ENCODE results near the gene RPL38.

DNA sequence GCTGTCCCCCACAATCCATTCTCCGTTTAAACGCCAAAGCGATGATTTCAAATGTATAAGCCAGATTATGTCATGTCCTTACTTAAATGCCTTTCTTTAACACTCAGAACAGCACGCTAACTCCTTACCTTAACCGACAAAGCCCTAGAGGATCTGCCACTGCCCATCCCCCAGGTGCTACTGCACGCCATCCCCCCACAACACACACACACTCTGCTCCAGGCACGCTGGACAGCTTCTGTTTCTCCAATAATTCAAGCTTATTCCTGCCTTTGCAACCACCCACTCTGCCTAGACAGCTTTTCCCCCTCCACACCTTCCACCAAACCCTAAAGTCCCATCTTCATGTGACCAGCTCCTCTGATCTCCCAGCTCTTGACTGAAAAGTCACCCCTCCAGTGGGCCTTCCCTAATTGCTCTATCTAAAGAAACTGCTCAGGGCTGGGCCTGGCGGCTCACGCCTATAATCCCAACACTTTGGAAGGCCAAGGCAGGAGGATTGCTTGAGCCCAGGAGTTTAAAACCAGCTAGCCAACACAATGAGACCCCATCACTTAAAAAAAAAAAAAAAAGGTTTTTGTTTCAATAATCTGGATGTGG lies 38.9 kb upstream of the RPL38 start:
- TF ChIP-seq, protein P1, sequence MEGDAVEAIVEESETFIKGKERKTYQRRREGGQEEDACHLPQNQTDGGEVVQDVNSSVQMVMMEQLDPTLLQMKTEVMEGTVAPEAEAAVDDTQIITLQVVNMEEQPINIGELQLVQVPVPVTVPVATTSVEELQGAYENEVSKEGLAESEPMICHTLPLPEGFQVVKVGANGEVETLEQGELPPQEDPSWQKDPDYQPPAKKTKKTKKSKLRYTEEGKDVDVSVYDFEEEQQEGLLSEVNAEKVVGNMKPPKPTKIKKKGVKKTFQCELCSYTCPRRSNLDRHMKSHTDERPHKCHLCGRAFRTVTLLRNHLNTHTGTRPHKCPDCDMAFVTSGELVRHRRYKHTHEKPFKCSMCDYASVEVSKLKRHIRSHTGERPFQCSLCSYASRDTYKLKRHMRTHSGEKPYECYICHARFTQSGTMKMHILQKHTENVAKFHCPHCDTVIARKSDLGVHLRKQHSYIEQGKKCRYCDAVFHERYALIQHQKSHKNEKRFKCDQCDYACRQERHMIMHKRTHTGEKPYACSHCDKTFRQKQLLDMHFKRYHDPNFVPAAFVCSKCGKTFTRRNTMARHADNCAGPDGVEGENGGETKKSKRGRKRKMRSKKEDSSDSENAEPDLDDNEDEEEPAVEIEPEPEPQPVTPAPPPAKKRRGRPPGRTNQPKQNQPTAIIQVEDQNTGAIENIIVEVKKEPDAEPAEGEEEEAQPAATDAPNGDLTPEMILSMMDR (IDR thresholded peaks at IDR 0.05) = no peak
- TF ChIP-seq EZH2 (IDR thresholded peaks at IDR 0.05; ENCODE audit: borderline replicate concordance, insufficient read depth, low read depth, low read length, poor library complexity, severe bottlenecking) = no peak
